OCI-LY1 (cell line): ENCODE measurements around the gene GOLGA3.

Source experiments
- EZH2 ChIP-seq: fragments of 200-600 bp; sonication (generic), shearing (Covaris generic); IDR thresholded peaks from 2 replicates; pipeline ENCODE4 v1.8.0; 2017; ENCODE audit warnings: borderline replicate concordance, mixed run types, mild to moderate bottlenecking, antibody characterized with exemption, low read length, moderate library complexity, mixed read lengths
- TF ChIP-seq, protein P1 (sequence below): fragments of 200-600 bp; sonication (generic), shearing (Covaris generic); IDR thresholded peaks from 2 replicates; pipeline ENCODE4 v1.5.1; 2017; ENCODE audit warnings: mild to moderate bottlenecking, antibody characterized with exemption, low read length, moderate library complexity, mixed read lengths

DNA sequence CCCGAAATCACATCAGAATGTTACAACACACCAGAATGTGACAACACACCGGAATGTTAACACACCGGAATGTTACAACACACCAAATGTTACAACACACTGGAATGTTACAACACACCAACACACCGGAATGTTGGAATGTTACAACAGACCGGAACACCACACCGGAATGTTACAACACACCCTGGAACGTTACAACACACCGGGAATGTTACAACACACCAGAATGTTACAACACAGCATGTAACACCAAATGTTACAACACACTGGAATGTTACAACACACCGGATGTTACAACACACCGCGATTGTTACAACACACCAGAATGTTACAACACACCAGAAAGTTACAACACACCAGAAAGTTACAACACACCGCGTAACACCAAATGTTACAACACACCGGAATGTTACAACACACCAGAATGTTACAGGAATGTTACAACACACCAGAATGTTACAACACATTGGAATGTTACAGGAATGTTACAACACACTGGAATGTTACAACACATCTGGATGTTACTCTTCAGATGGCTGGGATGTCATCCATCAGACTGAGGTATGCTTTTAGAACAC lies 37.7 kb upstream of the GOLGA3 start:
- TF ChIP-seq EZH2, result no peak
- TF ChIP-seq, protein P1, sequence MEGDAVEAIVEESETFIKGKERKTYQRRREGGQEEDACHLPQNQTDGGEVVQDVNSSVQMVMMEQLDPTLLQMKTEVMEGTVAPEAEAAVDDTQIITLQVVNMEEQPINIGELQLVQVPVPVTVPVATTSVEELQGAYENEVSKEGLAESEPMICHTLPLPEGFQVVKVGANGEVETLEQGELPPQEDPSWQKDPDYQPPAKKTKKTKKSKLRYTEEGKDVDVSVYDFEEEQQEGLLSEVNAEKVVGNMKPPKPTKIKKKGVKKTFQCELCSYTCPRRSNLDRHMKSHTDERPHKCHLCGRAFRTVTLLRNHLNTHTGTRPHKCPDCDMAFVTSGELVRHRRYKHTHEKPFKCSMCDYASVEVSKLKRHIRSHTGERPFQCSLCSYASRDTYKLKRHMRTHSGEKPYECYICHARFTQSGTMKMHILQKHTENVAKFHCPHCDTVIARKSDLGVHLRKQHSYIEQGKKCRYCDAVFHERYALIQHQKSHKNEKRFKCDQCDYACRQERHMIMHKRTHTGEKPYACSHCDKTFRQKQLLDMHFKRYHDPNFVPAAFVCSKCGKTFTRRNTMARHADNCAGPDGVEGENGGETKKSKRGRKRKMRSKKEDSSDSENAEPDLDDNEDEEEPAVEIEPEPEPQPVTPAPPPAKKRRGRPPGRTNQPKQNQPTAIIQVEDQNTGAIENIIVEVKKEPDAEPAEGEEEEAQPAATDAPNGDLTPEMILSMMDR, result no peak
